ENCODE results near the gene TBCK.

Gene TBCK

GRCh38 chr4:106032851-106033286, 283.1 kb downstream of the TBCK start:
- H3K4me3 ChIP-seq (ENCODE audit: control insufficient read depth, low read depth, low read length), result no peak overlapping the region
- DNase-seq (ENCODE audit: low read depth), result peak; percentile 63
- TF ChIP-seq CTCF (conservative IDR thresholded peaks at IDR 0.05; ENCODE audit: control insufficient read depth, insufficient read depth, low read depth, low read length), result no peak

- no peak for DNase-seq (ENCODE audit: low read depth)
- no peak overlapping the region for H3K4me3 ChIP-seq (ENCODE audit: control insufficient read depth, low read depth, low read length)
- TF ChIP-seq CTCF (conservative IDR thresholded peaks at IDR 0.05; ENCODE audit: control insufficient read depth, insufficient read depth, low read depth, low read length), result no peak
Observed at GRCh38 chr4:106022454-106022853, 293.6 kb downstream of the TBCK start.

GRCh38 chr4:106021737-106022410, 294.1 kb downstream of the TBCK start:
- TF ChIP-seq CTCF (conservative IDR thresholded peaks at IDR 0.05; ENCODE audit: control insufficient read depth, insufficient read depth, low read depth, low read length), result no peak

GRCh38 chr4:106019771-106020170, 296.2 kb downstream of the TBCK start:
- DNase-seq (ENCODE audit: low read depth), result peak; percentile 67
- TF ChIP-seq CTCF (conservative IDR thresholded peaks at IDR 0.05; ENCODE audit: control insufficient read depth, insufficient read depth, low read depth, low read length), result no peak
- H3K4me3 ChIP-seq (ENCODE audit: control insufficient read depth, low read depth, low read length), result no peak overlapping the region

More at GRCh38 chr4:106021737-106022410, 294.1 kb downstream of the TBCK start:
- no peak overlapping the region for H3K4me3 ChIP-seq (ENCODE audit: control insufficient read depth, low read depth, low read length)
- no peak for DNase-seq (ENCODE audit: low read depth)

GRCh38 chr4:106017975-106018374, 298.0 kb downstream of the TBCK start:
- DNase-seq (ENCODE audit: low read depth), result no peak
- TF ChIP-seq CTCF (conservative IDR thresholded peaks at IDR 0.05; ENCODE audit: control insufficient read depth, insufficient read depth, low read depth, low read length), result no peak
- no peak overlapping the region for H3K4me3 ChIP-seq (ENCODE audit: control insufficient read depth, low read depth, low read length)

- TF ChIP-seq CTCF (conservative IDR thresholded peaks at IDR 0.05; ENCODE audit: control insufficient read depth, insufficient read depth, low read depth, low read length), result no peak
- DNase-seq (ENCODE audit: low read depth), result no peak
- no peak overlapping the region for H3K4me3 ChIP-seq (ENCODE audit: control insufficient read depth, low read depth, low read length)
Observed at GRCh38 chr4:106011387-106011786, 304.6 kb downstream of the TBCK start.

Data from fibroblast of mammary gland (primary cell).